HL-60 (cell line): Measurements from ENCODE around the gene LY6G5C.
A peak's percentile ranks its signal among the peaks of the same experiment; 100 is the strongest.

Experiments
- CTCF ChIP-seq: IDR thresholded peaks from one replicate; pipeline ENCODE4 v1.5.1; 2011; ENCODE audit warnings: low read length, control low read depth, inconsistent platforms; ENCODE audit not compliant: insufficient read depth
- GABPA ChIP-seq: IDR thresholded peaks from 2 replicates; pipeline ENCODE4 v1.6.1; 2012; ENCODE audit warnings: low read depth
- POLR2AphosphoS5 ChIP-seq: IDR thresholded peaks from 2 replicates; pipeline ENCODE4 v1.6.1; 2012; ENCODE audit warnings: low read depth

DNA sequence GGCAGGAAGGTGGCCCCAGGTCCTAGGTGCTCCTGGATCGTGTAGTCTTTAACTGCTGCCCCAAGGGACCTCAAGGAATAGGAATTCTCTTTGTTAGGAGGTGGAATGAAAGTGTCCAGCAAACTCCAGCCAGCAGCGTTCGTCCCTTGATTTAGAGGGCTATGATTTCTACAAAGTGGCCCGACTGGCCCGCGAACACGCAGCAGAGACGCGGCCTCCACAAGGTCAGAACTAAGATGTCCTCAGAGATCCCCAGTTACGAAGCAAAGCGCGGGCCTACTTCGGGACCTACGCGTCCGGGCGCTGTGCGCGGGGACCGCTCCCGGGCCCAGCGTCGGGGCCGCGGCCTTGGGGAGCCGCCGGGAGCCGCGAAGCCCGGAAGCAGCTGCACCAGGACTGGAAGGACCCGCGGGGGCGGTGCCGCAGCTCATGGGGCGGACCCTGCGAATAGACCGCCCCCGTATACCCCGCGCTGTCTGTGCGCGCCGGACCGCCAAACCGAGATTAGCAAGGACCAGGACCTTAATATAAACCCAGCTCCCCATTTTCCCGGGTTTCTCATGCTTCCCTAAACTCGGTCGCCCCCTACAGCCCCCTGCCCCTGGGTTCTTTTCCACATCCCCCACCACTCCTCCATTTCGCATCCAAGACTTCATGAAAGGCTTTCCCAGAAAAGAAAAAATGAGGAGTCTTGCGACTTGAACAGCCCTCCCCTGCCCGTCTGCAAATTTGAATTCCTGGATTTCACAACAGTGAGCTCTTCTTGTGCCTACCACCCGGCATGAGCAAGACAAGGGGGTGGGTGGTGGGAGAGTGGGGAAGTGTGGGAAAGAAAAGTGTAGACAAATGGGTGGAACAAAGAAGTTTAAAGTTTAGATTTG, 20.2 kb downstream of the LY6G5C start, which contains the start of gene C6orf47:
- TF ChIP-seq CTCF (no peak), GABPA (no peak), POLR2AphosphoS5 (peak; percentile 79)
